Measurements from ENCODE around the gene AMN1.

GRCh38 chr12:31740628-31741027, 11.8 kb upstream of the AMN1 start:
- TF ChIP-seq EP300 (IDR thresholded peaks at IDR 0.05): no peak
- TF ChIP-seq CTCF (IDR thresholded peaks at IDR 0.05): no peak
- no peak for TF ChIP-seq POLR2A (IDR thresholded peaks at IDR 0.05)

Measured in tibial nerve (tissue), 4 donors.